Upper lobe of left lung (tissue), 4 donors: ENCODE data around the gene MAP1LC3B.

ENCODE experiments used
- CTCF ChIP-seq, 6 experiments: fragments of 450-650 bp in 4 of 6; fragments of 200-600 bp in 2 of 6; sonication (generic) in 2 of 6; IDR thresholded peaks; one replicate each; pipeline ENCODE4 v1.5.1; 2016 to 2019; ENCODE audit warnings: antibody characterized with exemption in 6 of 6
- POLR2A ChIP-seq, 4 donors: fragments of 450-650 bp; IDR thresholded peaks; one replicate each; pipeline ENCODE4 v1.5.1; 2016 to 2017; ENCODE audit warnings: antibody characterized with exemption in 4 of 4, mild to moderate bottlenecking in 2 of 4

- no peak for TF ChIP-seq CTCF (IDR thresholded peaks at IDR 0.05)
- TF ChIP-seq POLR2A (IDR thresholded peaks at IDR 0.05) = no peak
Measured at GRCh38 chr16:87342504-87342903, 49.6 kb upstream of the MAP1LC3B start.
